Mucosa of stomach (tissue), 1 donor: ENCODE data around the gene NATD1.

Experiments used
- H3K27me3 ChIP-seq: one replicate; pipeline ENCODE4 v1.7.0; 2013; ENCODE audit warnings: mild to moderate bottlenecking, low read length; ENCODE audit not compliant: control insufficient read depth, insufficient read depth
- H3K36me3 ChIP-seq: one replicate; pipeline ENCODE4 v1.7.0; 2013; ENCODE audit warnings: low read length; ENCODE audit not compliant: control insufficient read depth, insufficient read depth
- H3K4me1 ChIP-seq: one replicate; pipeline ENCODE4 v1.7.0; 2013; ENCODE audit warnings: mild to moderate bottlenecking, low read length; ENCODE audit not compliant: control insufficient read depth, insufficient read depth
- H3K4me3 ChIP-seq: one replicate; pipeline ENCODE4 v1.7.0; 2013; ENCODE audit warnings: low read length
- H3K9ac ChIP-seq: one replicate; pipeline ENCODE4 v1.7.0; 2013; ENCODE audit warnings: mild to moderate bottlenecking, low read length, moderate library complexity
- H3K9me3 ChIP-seq: one replicate; pipeline ENCODE4 v1.7.0; 2013; ENCODE audit warnings: mild to moderate bottlenecking, low read length, moderate library complexity; ENCODE audit not compliant: control insufficient read depth
- donor health status: Pancreatic carcinoma.

NATD1 gene

GRCh38 chr17:21295036-21295952 is 42.1 kb upstream of the NATD1 start:
- H3K36me3 ChIP-seq: peaks cover 4% of the 10 kb centered on the region
- H3K9me3 ChIP-seq: no peaks in the 10 kb centered on the region
- no peaks in the 10 kb centered on the region for H3K27me3 ChIP-seq
- H3K4me3 ChIP-seq: no peak overlapping the region
- H3K9ac ChIP-seq: peak overlapping the region; percentile 45
- peaks cover 13% of the 10 kb centered on the region for H3K4me1 ChIP-seq

- H3K27me3 ChIP-seq: no peaks in the 10 kb centered on the region
- H3K4me1 ChIP-seq: peaks cover 21% of the 10 kb centered on the region
- H3K36me3 ChIP-seq: no peaks in the 10 kb centered on the region
- H3K9ac ChIP-seq: peak overlapping the region; percentile 45
- H3K4me3 ChIP-seq: no peak overlapping the region
- H3K9me3 ChIP-seq: no peaks in the 10 kb centered on the region
Measured at GRCh38 chr17:21294321-21295035, 41.3 kb upstream of the NATD1 start.

GRCh38 chr17:21293831-21294210 is 40.6 kb upstream of the NATD1 start:
- Histone ChIP-seq H3K27me3 (no peaks in the 10 kb centered on the region), H3K36me3 (no peaks in the 10 kb centered on the region), H3K4me3 (no peak overlapping the region), H3K4me1 (peaks cover 28% of the 10 kb centered on the region), H3K9ac (no peak overlapping the region), H3K9me3 (no peaks in the 10 kb centered on the region)

GRCh38 chr17:21292867-21293830 is 39.9 kb upstream of the NATD1 start:
- H3K36me3 ChIP-seq: no peaks in the 10 kb centered on the region
- H3K4me3 ChIP-seq: no peak overlapping the region
- peaks cover 35% of the 10 kb centered on the region for H3K4me1 ChIP-seq
- H3K27me3 ChIP-seq: no peaks in the 10 kb centered on the region
- H3K9ac ChIP-seq: no peak overlapping the region
- no peaks in the 10 kb centered on the region for H3K9me3 ChIP-seq

DNA sequence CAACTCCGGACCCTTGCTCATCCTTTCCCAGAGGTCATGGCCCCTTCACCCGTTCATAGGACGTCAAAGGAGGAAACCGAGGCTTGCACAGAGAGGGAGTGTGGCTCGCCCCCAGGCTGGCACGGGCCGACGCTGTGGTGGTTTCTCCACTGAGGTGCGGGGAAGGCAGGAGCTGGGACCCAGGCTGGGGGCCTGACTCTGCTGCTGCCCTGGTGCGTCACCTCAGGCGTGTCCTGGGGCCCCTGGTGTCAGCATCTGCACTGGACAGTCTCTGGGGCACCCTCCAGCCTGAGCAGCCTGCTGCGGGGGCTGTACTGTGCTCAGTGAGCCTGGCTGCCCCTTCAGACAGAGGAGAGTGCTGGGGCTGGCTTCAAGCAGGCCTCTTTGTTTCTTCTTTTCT is 38.7 kb upstream of the NATD1 start:
- Histone ChIP-seq H3K27me3 (no peaks in the 10 kb centered on the region), H3K9me3 (no peaks in the 10 kb centered on the region), H3K4me1 (peaks cover 46% of the 10 kb centered on the region), H3K9ac (no peak overlapping the region), H3K4me3 (no peak overlapping the region), H3K36me3 (no peaks in the 10 kb centered on the region)

DNA sequence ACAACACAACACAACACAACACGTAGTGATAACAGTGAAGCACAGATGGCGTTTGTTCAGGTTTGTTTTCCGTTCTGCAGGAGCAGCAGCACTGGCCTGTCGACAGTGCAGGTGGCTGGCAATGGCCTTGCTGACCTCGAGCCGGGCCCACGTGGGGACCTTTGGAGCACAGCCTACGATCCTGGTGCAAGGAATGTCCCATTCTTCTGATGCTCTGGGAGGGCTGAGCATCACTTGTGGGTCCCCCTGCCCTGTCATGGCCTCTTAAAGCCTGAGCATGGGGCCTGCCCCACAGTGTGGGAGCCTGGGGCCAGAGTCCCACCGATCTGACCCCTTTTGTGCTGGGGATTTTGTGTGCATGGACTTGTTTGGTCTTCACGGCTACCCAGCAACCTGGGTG is 38.1 kb upstream of the NATD1 start:
- Histone ChIP-seq H3K36me3 (no peaks in the 10 kb centered on the region), H3K4me3 (no peak overlapping the region), H3K27me3 (no peaks in the 10 kb centered on the region), H3K9me3 (no peaks in the 10 kb centered on the region), H3K9ac (no peak overlapping the region), H3K4me1 (peaks cover 50% of the 10 kb centered on the region)

DNA sequence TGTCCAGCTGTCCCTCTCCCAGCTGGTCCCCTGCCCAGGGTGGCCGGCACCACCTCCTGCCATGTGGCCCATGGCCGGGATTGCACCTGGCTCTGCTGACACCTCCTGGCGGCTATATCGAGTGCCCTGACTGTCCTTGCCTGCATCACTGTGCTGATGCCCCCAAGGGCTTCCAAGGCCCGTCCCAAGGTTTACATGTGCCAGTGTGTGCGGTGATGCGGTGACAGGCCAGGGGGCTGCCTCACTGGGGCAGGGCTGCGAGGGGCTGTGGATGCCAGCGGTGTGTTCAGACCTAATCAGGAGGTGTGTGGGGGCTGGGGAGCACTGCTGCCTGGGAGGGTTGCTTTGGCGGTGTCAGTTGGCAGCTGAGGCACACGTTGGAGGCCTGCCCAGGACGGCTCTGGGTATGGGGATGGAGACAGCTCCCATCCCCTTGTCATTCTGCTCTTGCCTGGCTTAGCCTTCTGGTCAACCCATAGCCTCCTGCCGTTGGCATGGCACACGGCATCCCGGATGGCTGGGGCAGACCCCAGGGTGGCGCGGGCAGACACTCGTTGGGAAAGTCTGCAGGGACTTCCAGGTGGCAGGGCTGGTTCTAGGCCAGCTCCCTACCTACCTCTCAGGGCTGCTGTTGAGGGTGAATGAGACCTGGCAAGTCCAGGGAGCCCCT is 36.8 kb upstream of the NATD1 start:
- Histone ChIP-seq H3K9ac (no peak overlapping the region), H3K4me1 (peaks cover 48% of the 10 kb centered on the region), H3K4me3 (no peak overlapping the region), H3K36me3 (no peaks in the 10 kb centered on the region), H3K27me3 (no peaks in the 10 kb centered on the region), H3K9me3 (no peaks in the 10 kb centered on the region)

DNA sequence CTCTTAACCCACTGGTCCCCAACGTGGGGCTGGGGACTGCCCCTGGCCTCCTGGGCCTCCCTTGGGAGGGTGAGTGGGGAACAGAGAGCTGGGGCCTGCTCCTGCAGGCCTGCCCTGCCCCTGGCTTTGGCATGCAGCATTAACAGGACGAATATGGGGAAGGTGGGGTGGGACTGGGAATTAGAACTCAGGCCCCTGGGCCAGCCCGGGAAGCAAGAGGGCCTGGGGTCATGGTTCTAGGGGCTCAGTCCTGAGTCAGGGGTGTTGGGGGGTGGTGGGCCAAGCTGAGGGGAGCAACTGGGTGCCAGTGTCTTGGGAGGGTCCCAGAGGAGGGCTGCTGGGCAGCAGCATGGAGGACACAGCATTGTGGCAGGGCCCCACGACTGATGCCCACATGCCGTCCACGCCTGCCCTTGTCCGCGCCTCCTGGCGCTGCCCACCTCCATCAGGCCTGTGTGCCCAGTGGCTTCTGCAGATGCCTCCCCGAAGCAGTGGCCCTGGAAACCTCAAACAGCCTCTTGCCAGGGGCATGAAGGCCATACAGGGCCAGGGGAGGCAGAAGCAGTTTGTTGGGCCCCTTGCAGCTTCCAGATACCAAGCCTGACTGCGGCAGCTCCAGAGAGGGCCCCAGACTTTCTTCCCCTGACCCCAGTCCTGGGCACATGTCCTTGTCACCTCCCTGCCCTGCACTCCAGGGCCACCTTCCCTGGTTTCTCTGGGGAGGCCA is 36.1 kb upstream of the NATD1 start:
- Histone ChIP-seq H3K9me3 (no peaks in the 10 kb centered on the region), H3K36me3 (no peaks in the 10 kb centered on the region), H3K4me3 (no peak overlapping the region), H3K4me1 (peaks cover 41% of the 10 kb centered on the region), H3K27me3 (no peaks in the 10 kb centered on the region), H3K9ac (peak overlapping the region; percentile 32)

- H3K36me3 ChIP-seq: no peaks in the 10 kb centered on the region
- H3K9ac ChIP-seq: peak overlapping the region; percentile 71
- H3K4me3 ChIP-seq: peak overlapping the region; percentile 6
- peaks cover under 1% of the 10 kb centered on the region for H3K27me3 ChIP-seq
- peaks cover 45% of the 10 kb centered on the region for H3K4me1 ChIP-seq
- H3K9me3 ChIP-seq: no peaks in the 10 kb centered on the region
Measured at GRCh38 chr17:21288571-21289017, 35.4 kb upstream of the NATD1 start.

DNA sequence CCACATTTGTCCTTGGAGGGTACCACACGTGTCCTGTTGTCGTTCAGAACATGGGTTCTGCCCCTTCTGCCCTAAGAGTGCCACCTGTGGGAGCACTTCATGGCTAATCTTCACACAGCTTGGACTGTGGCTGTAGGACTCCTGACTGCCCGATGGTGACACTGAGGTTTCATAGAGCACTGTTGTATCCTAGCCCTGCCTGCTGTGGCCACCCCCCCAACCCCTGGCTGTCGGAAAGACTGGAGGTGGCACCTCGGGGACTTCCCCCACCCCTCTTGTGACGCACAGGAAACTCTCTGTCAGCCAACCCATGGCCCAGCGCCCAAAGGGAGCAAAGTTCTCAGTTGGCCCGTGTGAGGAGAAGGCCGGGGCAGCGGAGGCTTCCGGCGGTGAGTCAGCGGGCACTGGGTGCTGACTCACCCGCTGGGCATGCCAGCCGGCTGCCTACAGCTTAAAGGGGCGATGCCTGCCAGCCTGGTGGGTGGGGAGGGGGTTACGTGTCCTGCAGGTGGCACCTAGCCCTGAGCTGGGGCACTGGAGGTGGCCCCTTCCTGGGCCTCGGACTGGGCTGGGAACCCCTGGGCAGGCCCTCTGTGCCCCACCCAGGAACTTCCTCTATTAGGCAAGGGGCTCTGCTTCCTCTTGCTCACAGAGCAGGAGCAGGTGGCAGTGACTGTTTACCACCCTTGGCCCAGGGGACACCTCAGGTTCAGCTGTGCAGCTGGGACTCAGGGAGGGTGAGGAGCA is 34.7 kb upstream of the NATD1 start:
- peak overlapping the region; percentile 71 for H3K9ac ChIP-seq
- H3K27me3 ChIP-seq: peaks cover 3% of the 10 kb centered on the region
- H3K9me3 ChIP-seq: no peaks in the 10 kb centered on the region
- no peaks in the 10 kb centered on the region for H3K36me3 ChIP-seq
- H3K4me1 ChIP-seq: peaks cover 50% of the 10 kb centered on the region
- H3K4me3 ChIP-seq: peak overlapping the region; percentile 95
